ENCODE results near the gene TNPO3.

The TNPO3 gene

GRCh38 chr7:128932862-128933179 lies 122.1 kb downstream of the TNPO3 start:
- Histone ChIP-seq H3K9me2 (replicated peaks; ENCODE audit: insufficient read depth, low read length) (no peaks in the 10 kb centered on the region), H3K27ac (ENCODE audit: low read depth, low read length) (no peak overlapping the region), H3K4me2 (ENCODE audit: low read depth, low read length, poor library complexity, severe bottlenecking) (no peak overlapping the region), H3K27me3 (ENCODE audit: low read length) (no peaks in the 10 kb centered on the region), H2AFZ (ENCODE audit: low read depth, low read length, severe bottlenecking) (no peak overlapping the region), H3K4me3 (ENCODE audit: insufficient read depth, low read length, poor library complexity, severe bottlenecking) (no peak overlapping the region), H3K79me2 (ENCODE audit: insufficient read depth, low read length) (no peaks in the 10 kb centered on the region), H3K9me3 (ENCODE audit: insufficient read depth, low read length) (no peaks in the 10 kb centered on the region), H3K36me3 (ENCODE audit: low read length) (no peaks in the 10 kb centered on the region), H3F3A (ENCODE audit: insufficient read depth) (no peaks in the 10 kb centered on the region), H4K20me1 (ENCODE audit: low read depth, low read length) (no peaks in the 10 kb centered on the region), H3K9ac (ENCODE audit: low read length) (no peak overlapping the region)
- no peak for TF ChIP-seq EZH2phosphoT487 (conservative IDR thresholded peaks at IDR 0.05; ENCODE audit: low read length)
- no peak for TF ChIP-seq CTCF (IDR thresholded peaks at IDR 0.05; ENCODE audit: insufficient read depth, low read length, poor library complexity, severe bottlenecking)

- Histone ChIP-seq H3K27me3 (ENCODE audit: low read length) (no peaks in the 10 kb centered on the region), H3K4me2 (ENCODE audit: low read depth, low read length, poor library complexity, severe bottlenecking) (no peak overlapping the region), H3K9me3 (ENCODE audit: insufficient read depth, low read length) (no peaks in the 10 kb centered on the region), H3K4me3 (ENCODE audit: insufficient read depth, low read length, poor library complexity, severe bottlenecking) (no peak overlapping the region), H3K9me2 (replicated peaks; ENCODE audit: insufficient read depth, low read length) (no peaks in the 10 kb centered on the region), H3K27ac (ENCODE audit: low read depth, low read length) (no peak overlapping the region), H2AFZ (ENCODE audit: low read depth, low read length, severe bottlenecking) (no peak overlapping the region), H3K36me3 (ENCODE audit: low read length) (no peaks in the 10 kb centered on the region), H3K9ac (ENCODE audit: low read length) (no peak overlapping the region), H3F3A (ENCODE audit: insufficient read depth) (no peaks in the 10 kb centered on the region), H4K20me1 (ENCODE audit: low read depth, low read length) (no peaks in the 10 kb centered on the region), H3K79me2 (ENCODE audit: insufficient read depth, low read length) (no peaks in the 10 kb centered on the region)
- no peak for TF ChIP-seq CTCF (IDR thresholded peaks at IDR 0.05; ENCODE audit: insufficient read depth, low read length, poor library complexity, severe bottlenecking)
- no peak for TF ChIP-seq EZH2phosphoT487 (conservative IDR thresholded peaks at IDR 0.05; ENCODE audit: low read length)
These were observed 122.7 kb downstream of the TNPO3 start for GRCh38 chr7:128931965-128932861.

DNA sequence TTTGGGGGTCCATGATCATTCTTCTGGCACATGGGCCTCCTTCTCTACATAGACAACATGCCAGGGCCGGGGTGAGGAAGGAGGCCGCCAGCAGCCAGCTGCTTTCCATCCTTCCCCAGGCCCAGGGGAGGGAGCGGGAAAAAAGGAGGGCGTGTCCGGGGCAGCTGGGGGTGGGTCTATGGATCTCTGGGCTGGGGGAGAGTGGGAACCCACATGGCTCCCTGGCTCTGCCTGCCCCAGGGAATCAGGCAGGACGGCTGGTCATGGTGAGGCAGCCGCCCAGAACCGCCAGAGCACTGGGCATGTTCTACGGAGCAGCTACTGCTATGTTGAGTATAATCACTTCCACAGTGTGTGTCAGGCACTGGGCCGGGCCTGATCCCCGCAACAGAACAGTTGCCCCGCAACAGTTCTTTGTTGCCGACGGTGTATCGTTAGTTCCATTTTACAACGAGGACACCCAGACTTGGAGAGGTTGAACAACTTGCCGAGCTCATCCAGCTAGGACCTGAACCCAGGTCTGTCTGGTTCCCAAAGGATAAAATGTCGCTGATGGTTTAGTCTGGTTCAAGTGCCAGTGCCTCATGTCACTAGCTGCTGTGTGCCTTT lies 123.6 kb downstream of the TNPO3 start:
- Histone ChIP-seq H3K4me2 (ENCODE audit: low read depth, low read length, poor library complexity, severe bottlenecking) (no peak overlapping the region), H3K9ac (ENCODE audit: low read length) (no peak overlapping the region), H3K9me2 (replicated peaks; ENCODE audit: insufficient read depth, low read length) (no peaks in the 10 kb centered on the region), H3K27ac (ENCODE audit: low read depth, low read length) (no peak overlapping the region), H3K9me3 (ENCODE audit: insufficient read depth, low read length) (no peaks in the 10 kb centered on the region), H3K79me2 (ENCODE audit: insufficient read depth, low read length) (no peaks in the 10 kb centered on the region), H3K36me3 (ENCODE audit: low read length) (no peaks in the 10 kb centered on the region), H2AFZ (ENCODE audit: low read depth, low read length, severe bottlenecking) (no peak overlapping the region), H3K27me3 (ENCODE audit: low read length) (no peaks in the 10 kb centered on the region), H3F3A (ENCODE audit: insufficient read depth) (no peaks in the 10 kb centered on the region), H4K20me1 (ENCODE audit: low read depth, low read length) (no peaks in the 10 kb centered on the region), H3K4me3 (ENCODE audit: insufficient read depth, low read length, poor library complexity, severe bottlenecking) (no peak overlapping the region)
- TF ChIP-seq EZH2phosphoT487 (conservative IDR thresholded peaks at IDR 0.05; ENCODE audit: low read length) (no peak), CTCF (IDR thresholded peaks at IDR 0.05; ENCODE audit: insufficient read depth, low read length, poor library complexity, severe bottlenecking) (no peak)
